Measurements from ENCODE around the gene PTPN21.

Gene PTPN21

GRCh38 chr14:88454886-88455285 lies 99.9 kb downstream of the PTPN21 start:
- DNase-seq: no peak

GRCh38 chr14:88452231-88452630 lies 102.6 kb downstream of the PTPN21 start:
- DNase-seq: no peak

GRCh38 chr14:88439088-88439487 lies 115.7 kb downstream of the PTPN21 start:
- DNase-seq: no peak

GRCh38 chr14:88437658-88438057 lies 117.1 kb downstream of the PTPN21 start:
- DNase-seq: no peak

- DNase-seq: no peak
These were observed 123.8 kb downstream of the PTPN21 start for GRCh38 chr14:88430976-88431375.

- DNase-seq: no peak
These were observed 128.5 kb downstream of the PTPN21 start for GRCh38 chr14:88426271-88426670.

GRCh38 chr14:88424573-88424972 lies 130.2 kb downstream of the PTPN21 start:
- DNase-seq: no peak

GRCh38 chr14:88422919-88423650 lies 131.7 kb downstream of the PTPN21 start:
- no peak for DNase-seq

GRCh38 chr14:88422047-88422446 lies 132.8 kb downstream of the PTPN21 start:
- DNase-seq: no peak

- no peak for DNase-seq
These were observed 133.5 kb downstream of the PTPN21 start for GRCh38 chr14:88421286-88421685.

- DNase-seq: no peak
These were observed 134.6 kb downstream of the PTPN21 start for GRCh38 chr14:88420187-88420586.

GRCh38 chr14:88417594-88417993 lies 137.2 kb downstream of the PTPN21 start:
- no peak for DNase-seq
